Measurements from ENCODE around the gene CD248.

Gene CD248

DNA sequence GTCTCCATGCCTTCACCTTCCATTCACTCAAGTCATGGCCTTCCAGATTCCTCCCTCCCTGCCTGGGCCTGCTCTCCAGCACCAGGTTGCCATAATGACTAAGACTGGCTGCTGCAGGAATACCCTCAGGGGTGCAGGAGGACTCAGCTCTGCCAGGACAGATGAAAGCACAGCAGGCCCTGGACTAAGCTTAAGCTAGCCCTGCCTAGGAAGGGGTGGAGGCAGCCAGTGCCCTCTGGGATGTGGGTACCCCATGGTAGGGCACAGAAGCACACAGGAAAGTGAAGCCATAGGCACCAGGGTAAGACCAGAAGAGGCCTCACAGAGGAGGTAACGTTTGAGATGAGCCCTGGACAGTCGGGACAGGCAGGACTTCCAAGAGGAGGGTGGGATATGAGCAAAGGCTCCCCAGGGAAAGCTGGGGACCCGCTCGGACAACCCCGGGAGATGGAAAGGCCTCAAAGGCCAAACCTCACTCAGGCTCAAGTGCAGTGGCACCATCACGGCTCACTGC, 22.4 kb upstream of the CD248 start:
- no peak overlapping the region for H3K27ac ChIP-seq
- TF ChIP-seq, protein P1, sequence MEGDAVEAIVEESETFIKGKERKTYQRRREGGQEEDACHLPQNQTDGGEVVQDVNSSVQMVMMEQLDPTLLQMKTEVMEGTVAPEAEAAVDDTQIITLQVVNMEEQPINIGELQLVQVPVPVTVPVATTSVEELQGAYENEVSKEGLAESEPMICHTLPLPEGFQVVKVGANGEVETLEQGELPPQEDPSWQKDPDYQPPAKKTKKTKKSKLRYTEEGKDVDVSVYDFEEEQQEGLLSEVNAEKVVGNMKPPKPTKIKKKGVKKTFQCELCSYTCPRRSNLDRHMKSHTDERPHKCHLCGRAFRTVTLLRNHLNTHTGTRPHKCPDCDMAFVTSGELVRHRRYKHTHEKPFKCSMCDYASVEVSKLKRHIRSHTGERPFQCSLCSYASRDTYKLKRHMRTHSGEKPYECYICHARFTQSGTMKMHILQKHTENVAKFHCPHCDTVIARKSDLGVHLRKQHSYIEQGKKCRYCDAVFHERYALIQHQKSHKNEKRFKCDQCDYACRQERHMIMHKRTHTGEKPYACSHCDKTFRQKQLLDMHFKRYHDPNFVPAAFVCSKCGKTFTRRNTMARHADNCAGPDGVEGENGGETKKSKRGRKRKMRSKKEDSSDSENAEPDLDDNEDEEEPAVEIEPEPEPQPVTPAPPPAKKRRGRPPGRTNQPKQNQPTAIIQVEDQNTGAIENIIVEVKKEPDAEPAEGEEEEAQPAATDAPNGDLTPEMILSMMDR (conservative IDR thresholded peaks at IDR 0.05): no peak
- TF ChIP-seq ZFX (IDR thresholded peaks at IDR 0.05): no peak

DNA sequence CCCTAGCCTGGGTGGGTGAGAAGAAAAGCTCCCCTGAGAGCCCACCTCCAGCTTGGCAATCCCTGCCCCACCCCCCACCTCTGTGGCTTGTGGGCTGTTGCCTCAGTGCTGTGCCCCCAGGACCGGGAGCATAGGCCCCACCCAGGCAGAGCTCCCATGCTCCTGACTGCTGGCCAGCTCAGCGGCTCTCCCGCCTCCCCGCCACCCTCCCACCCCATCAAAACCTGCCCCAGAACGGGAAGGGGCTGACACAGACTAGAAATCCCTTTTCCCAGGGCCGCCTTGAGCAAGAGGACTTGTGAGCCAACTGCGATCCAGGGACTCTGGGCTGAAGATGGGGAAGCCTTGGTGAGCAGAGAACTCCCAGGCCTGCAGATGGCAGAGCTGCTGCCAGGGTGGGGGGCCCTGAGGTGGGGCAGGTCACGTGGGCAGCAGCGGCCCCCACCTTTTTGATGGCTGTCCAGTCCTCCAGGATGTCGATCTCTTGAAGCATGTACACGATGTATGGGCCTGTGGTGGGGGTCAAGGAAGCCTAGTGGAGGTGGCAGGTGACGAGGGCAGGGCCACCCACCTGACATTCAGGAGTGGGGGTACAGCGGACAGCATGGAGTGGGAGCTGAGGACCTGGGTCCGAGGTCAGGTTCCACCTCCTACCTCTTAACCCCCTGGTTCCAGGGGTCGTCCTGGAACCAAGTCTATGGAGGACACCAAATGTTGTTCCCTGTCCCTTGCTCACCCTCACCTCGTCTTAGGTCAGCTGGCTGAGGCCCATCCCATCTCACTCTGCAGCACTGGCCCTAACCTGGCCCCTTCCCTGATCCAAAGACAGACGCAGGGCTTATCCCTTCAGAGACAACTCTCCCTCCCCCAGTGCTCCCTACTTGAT, 21.7 kb upstream of the CD248 start:
- no peak overlapping the region for H3K27ac ChIP-seq
- TF ChIP-seq ZFX (IDR thresholded peaks at IDR 0.05): no peak
- TF ChIP-seq, protein P1 (conservative IDR thresholded peaks at IDR 0.05): no peak

DNA sequence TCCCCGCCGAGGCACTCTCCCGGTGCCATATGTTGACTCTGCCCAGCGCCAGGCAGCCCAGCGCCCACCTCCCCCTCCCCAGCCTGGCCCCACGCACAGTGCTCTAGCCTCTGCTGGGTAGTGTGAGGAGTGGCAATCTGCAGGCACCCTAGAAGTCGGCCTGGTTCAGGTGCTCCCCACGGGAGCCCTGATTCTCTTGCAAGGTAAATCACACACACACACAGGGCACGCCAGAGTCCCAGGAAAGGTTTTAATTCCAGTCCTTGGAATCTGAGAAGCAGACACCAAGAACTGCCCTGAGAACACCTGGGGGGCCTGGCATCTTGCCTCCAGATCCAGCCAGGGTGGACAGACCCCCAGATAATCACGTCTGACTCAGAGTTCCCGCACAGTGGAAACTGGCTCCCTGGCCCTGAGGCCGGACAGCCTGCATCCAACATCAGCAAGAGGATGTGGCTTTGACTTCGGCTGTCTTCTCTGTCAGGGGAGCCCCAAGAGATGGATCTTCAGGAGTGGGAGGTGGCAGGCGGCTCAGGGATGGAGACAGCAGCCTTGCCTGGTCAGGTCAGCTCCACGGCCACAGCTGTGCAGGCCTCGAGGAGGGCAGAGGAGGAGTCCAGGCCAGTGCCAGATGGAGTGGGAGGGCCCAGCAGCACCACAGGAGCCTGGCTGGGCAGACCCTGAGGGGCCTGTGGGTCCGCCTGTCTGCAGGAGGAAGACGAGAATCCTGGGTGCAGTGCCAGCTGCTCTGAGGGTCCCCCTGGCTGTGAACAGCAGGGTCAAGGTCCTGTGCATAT, 20.5 kb upstream of the CD248 start:
- no peak for TF ChIP-seq ZFX (IDR thresholded peaks at IDR 0.05)
- TF ChIP-seq, protein P1 (conservative IDR thresholded peaks at IDR 0.05): no peak
- no peak overlapping the region for H3K27ac ChIP-seq

DNA sequence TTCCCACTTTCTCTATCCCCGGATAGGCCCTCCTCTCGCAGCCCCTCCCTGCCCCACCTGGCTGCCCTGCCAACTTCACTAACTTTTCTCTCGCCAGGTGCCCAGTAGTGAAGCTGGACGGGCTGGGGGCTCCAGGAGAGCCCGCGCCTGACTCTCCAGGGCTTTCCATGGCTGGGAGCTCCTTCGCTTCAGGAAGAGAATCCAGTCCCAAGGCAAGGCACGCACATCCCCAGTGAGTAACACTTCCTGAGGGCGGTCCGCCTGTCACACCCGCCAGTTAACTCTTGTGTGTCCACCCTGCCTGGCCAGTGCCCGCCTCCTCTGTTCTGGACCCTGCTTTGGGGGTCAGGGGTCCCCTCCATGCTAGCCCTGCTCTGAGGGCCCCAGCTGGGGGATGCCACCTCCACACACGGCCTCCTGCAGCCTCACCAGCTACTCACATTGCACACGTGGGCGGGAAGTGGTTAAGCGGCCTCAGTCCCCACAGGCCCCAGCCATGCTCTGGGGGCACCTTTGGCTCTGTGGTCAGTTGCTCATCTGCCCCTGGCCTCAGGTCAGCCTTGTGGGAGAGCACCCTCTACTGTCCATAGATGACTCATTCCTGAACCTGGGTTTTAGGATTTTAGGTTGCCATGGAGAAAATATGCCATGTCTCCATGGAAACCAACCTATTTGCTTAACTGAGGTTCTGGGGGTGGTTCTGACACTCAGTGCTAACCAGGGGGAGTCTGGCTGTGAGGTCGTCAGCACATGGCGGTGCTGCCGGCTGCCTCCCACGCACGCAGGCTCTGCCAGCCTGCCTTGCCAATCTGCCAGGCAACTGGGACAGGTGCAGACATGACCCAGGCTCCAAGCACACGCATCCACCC, 19.6 kb upstream of the CD248 start, which contains the start of gene RIN1:
Gene RIN1 (minus strand): TSS at position 201 of the 869 bp plus-strand sequence. CDS start 32 bp downstream, at position 169.
- no peak within 1 kb of the TSS for H3K27ac ChIP-seq
- TF ChIP-seq, protein P1 (conservative IDR thresholded peaks at IDR 0.05): no peak; the same call in 1 of the 2 replicates
- no peak for TF ChIP-seq ZFX (IDR thresholded peaks at IDR 0.05)

DNA sequence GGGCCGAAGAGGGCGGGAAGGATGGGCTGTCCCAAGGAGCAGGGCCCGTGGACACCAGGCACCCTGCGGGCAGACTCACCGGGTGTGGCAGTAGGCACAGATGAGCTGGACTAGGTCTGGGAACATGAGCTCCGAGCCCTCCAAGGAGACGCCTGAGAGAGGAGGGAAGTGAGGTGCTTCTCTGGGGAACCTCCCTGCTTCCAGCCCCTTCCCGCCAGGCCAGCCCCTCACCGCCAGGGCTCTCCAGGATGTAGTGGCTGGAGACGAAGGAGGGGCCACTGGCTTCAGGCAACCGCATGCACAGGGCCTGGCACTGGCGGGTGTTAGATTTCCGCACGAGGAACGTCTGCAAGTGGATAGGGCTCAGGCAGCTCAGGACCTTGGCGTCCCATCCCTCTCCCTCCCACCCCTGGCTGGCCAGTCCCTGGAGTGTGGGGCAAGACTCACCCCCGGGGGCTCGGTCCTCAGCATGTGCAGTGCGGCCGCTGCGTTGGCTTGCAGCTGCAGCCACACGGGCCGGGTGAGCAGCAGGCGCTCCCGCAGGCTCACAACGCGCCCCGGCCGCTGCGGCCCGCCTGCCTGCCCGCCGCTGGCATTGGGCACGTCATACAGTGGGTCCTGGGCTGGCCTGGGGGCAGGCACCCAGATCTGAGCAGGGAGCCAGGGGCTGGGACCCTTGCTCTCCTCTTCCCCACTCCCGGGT, 18.8 kb upstream of the CD248 start:
- no peak for TF ChIP-seq ZFX (IDR thresholded peaks at IDR 0.05)
- TF ChIP-seq, protein P1 (conservative IDR thresholded peaks at IDR 0.05): no peak
- H3K27ac ChIP-seq: no peak overlapping the region

DNA sequence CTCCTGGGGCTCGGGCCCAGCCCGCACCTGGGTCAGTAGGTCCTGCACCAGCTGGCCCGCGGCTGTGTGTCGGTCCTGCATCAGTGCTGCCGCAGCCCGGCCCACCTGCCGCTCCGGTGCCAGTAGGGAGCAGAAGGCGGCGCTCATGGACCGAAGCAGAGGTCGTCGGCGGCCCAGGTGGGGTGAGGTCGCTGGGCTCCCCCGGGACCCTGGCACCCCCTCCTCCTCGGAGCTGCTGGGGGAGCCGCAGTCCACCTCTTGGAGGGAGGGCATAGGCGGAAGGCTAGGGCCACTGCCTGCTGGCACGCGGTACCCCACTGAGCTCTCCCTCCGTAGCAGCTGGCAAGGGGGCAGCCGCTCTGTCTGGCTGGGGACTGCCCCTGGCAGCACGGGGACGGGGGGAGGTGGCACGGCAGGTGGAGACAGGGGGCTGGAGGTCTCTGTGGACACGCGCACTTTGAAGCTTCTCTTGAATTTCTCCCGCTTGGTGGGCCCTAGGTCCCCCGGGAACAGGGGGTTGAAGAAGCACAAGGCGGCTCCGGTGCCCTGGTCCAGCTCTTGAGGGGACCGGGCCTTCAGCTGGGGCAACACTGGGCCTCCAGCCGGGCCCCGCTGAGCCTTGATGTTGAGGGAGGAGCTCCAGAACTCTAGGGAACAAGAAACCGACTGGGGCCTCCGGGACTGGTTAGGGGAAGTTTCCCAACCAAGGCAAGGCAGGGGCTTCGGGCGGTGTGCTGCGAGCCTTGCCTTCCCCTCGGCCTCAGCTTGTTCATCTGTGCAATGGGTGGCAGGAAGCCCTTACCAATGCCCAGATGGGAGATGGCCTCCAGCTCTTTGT, 18.0 kb upstream of the CD248 start:
- no peak overlapping the region for H3K27ac ChIP-seq
- no peak for TF ChIP-seq ZFX (IDR thresholded peaks at IDR 0.05)
- TF ChIP-seq, protein P1 (conservative IDR thresholded peaks at IDR 0.05): no peak

Data from C4-2B (cell line).